ENCODE measurements around the gene SNCB. TPM values are rescaled to one million over a fixed set of nuclear protein-coding genes. Genes with fewer than 3 reads are reported as not detected.

Gene SNCB
- total RNA-seq, 1 donor from 2014 or later, result not detected

- no peak for DNase-seq (ENCODE audit: low spot score)
- ATAC-seq, result no peak
- intact Hi-C loops (cut with DNase I), result no loop called here
Measured at GRCh38 chr5:176662371-176663333, 32.3 kb upstream of the SNCB start.

GRCh38 chr5:176661676-176662075 is 31.3 kb upstream of the SNCB start:
- intact Hi-C loops (cut with DNase I), result no loop called here
- DNase-seq (ENCODE audit: low spot score) (no peak), ATAC-seq (no peak)

GRCh38 chr5:176660860-176661641 is 30.7 kb upstream of the SNCB start:
- intact Hi-C loops (cut with DNase I), result no loop called here
- DNase-seq (ENCODE audit: low spot score) (peak; percentile 87), ATAC-seq (peak; percentile 77)

- no peak for ATAC-seq
- DNase-seq (ENCODE audit: low spot score), result no peak
- intact Hi-C loops (cut with DNase I), result no loop called here
Measured at GRCh38 chr5:176660530-176660859, 30.2 kb upstream of the SNCB start.

DNA sequence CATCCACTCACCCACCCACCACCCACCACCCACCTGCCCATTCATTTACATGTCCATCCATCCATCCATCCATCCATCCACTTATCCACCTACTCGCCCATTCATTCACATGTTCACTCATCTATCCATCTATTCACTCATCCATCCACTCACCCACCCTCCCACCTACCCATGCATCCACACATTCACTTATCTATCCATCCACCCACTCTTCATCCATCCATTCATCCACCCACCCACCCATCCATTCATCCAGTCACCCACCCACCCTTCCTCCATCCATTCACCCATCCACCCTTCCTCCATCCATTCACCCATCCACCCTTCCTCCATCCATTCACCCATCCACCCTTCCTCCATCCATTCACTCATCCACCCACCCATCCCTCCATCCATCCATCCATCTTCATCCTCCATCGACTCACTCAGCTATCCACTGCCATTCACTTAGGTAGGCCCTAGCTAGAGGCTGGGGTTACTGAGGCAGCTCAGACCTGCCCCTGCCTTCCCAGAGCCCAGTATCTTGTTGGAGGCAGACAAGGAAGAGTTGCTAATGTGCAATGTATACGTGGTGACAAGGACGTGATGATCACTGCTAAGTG is 29.6 kb upstream of the SNCB start:
- no peak for ATAC-seq
- intact Hi-C loops (cut with DNase I), result no loop called here

GRCh38 chr5:176659512-176659839 is 29.1 kb upstream of the SNCB start:
- ATAC-seq (no peak), DNase-seq (ENCODE audit: low spot score) (no peak)
- intact Hi-C loops (cut with DNase I), result no loop called here

More for the DNA sequence above, 29.6 kb upstream of the SNCB start:
- no peak for DNase-seq (ENCODE audit: low spot score)

- intact Hi-C loops (cut with DNase I), result no loop called here
- peak; percentile 67 for ATAC-seq
- DNase-seq (ENCODE audit: low spot score), result no peak
Measured at GRCh38 chr5:176658817-176659511, 28.6 kb upstream of the SNCB start.

GRCh38 chr5:176658007-176658599 is 27.8 kb upstream of the SNCB start:
- intact Hi-C loops (cut with DNase I), result no loop called here
- peak; percentile 77 for DNase-seq (ENCODE audit: low spot score)
- ATAC-seq, result peak; percentile 89

DNA sequence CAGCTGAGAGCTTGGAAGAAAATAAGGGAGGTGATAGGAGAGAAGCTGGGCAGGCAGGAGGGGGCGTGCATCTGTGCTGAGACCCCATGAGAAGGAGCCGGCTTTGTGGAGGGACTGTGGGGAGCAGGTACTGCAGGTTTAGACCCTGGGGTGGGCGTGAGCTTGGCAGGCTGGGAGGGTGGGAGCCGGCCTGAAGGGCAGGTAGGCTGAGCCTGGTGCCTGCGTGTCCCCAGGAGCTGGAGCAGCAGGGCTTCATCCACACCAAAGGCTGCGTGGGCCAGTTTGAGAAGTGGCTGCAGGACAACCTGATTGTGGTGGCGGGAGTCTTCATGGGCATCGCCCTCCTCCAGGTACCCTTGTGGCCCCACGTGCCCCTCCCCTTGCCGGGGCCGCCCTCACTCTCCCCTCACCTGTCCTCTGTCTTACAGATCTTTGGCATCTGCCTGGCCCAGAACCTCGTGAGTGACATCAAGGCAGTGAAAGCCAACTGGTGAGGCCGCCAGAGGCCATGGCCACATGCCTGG is 26.2 kb upstream of the SNCB start:
- no peak for ATAC-seq
- intact Hi-C loops (cut with DNase I), result no loop called here

DNA sequence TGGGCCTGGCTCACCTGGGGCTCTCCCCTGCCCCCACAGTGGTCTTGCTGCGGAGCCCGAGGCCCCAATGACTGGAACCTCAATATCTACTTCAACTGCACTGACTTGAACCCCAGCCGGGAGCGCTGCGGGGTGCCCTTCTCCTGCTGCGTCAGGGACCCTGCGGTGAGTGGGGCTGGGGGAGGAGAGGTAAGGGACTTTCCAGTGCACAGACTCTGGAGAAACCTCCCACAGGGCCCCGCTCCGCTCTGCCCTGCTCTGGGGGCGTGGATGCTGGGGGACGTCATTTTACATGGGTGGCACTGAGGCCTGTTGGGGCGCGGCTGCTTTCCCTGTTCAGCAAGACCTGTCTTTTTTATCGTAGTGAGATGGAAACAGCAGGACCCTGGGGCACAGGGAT is 24.5 kb upstream of the SNCB start:
- intact Hi-C loops (cut with DNase I), result no loop called here
- ATAC-seq (no peak), DNase-seq (ENCODE audit: low spot score) (no peak)

More for the DNA sequence above, 26.2 kb upstream of the SNCB start:
- no peak for DNase-seq (ENCODE audit: low spot score)

DNA sequence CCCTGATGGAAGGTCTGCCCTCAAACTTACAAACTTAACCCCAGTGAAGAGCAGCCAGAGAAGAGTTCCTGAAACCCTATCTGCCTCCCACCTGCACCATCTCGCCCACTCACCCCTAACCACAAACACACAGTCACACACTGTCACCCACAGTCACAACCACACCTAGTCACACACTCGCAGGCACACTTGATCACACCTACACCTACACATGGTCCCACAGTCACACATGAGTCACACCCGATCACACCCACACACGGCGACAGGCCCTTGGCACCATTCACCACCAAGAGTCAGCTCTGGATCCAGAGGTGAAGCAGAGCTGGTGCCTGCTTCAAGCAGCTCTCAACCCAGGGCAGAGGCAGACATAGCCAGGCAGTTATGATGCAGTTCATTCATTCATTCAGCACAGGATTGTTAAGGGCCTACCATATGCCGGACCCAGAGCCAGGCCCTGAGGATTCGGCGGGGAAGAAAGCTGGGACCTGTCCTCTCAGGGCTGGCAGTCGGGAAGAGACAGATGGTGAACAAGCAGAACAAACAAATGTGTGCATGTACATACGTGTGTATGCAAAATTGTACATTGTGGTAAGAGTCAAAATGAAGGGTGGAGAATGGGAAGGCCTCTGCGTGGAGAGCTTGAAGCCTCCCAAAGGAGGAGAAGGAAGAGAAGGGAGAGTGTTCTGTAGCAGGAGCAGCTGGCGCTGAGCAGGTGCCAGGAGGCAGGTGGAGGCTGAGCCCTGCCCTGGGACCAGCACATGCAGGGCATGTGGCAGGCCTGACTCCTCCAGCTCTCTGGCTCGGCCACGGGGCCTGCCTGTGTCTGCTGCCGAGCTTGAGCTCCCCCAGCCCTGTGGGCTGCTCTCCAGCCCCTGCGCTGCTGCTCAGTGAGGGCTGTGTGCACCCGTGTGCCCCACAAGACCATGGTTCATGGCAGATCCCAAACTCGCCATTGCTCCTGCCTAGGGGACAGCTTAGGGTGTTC is 23.4 kb upstream of the SNCB start:
- intact Hi-C loops (cut with DNase I), result no loop called here
- DNase-seq (ENCODE audit: low spot score), result no peak
- ATAC-seq, result no peak

- DNase-seq (ENCODE audit: low spot score) (no peak), ATAC-seq (no peak)
- intact Hi-C loops (cut with DNase I), result no loop called here
Measured at GRCh38 chr5:176652136-176652535, 21.8 kb upstream of the SNCB start.

- ATAC-seq, result no peak
- no peak for DNase-seq (ENCODE audit: low spot score)
- intact Hi-C loops (cut with DNase I), result no loop called here
Measured at GRCh38 chr5:176651472-176651980, 21.2 kb upstream of the SNCB start.

GRCh38 chr5:176650354-176650884 is 20.1 kb upstream of the SNCB start:
- intact Hi-C loops (cut with DNase I), result no loop called here
- ATAC-seq, result no peak

GRCh38 chr5:176648474-176649194 is 18.3 kb upstream of the SNCB start:
- intact Hi-C loops (cut with DNase I), result no loop called here
- DNase-seq (ENCODE audit: low spot score) (no peak), ATAC-seq (no peak)

More at GRCh38 chr5:176650354-176650884, 20.1 kb upstream of the SNCB start:
- no peak for DNase-seq (ENCODE audit: low spot score)

- intact Hi-C loops (cut with DNase I), result no loop called here
- DNase-seq (ENCODE audit: low spot score), result peak; percentile 84
- ATAC-seq, result no peak
Measured at GRCh38 chr5:176647843-176648473, 17.6 kb upstream of the SNCB start.

Measured in sciatic nerve (tissue), 2 donors.